ENCODE measurements around the gene DPM2. TPM values are rescaled to one million over a fixed set of nuclear protein-coding genes. Genes with fewer than 3 reads are reported as not detected.

The DPM2 gene
- total RNA-seq, 2 experiments from 2014 or later: 41.5 to 42.0 TPM

- H3K27me3 Mint-ChIP-seq: no peaks in the 10 kb centered on the region
- peak overlapping the region; percentile 84 for H3K27ac Mint-ChIP-seq
- H3K4me3 Mint-ChIP-seq: peak overlapping the region; percentile 96
- intact Hi-C loops (cut with micrococcal nuclease): loop anchor here (1.0 to 5.0 kb wide), 2 partner anchors 9 to 207 kb away; no protein-coding TSS in a partner anchor
- H3K9me3 Mint-ChIP-seq: no peaks in the 10 kb centered on the region
- CTCF ChIA-PET: interaction anchor here (0.7 to 12.2 kb wide), 7 partner anchors 20 to 137 kb away, joined by 3 to 106 read pairs (median 25); no protein-coding TSS in a partner anchor
- no peak for DNase-seq
- peaks cover 61% of the 10 kb centered on the region for H3K4me1 Mint-ChIP-seq (ENCODE audit: low read depth)
- H3K36me3 Mint-ChIP-seq: peaks cover 16% of the 10 kb centered on the region
- POLR2A ChIA-PET: interaction anchor here (0.5 to 7.1 kb wide), 5 partner anchors 8 to 214 kb away, joined by 3 to 45 read pairs (median 29); no protein-coding TSS in a partner anchor
Observed at GRCh38 chr9:127979015-127979332, 41.3 kb upstream of the DPM2 start.

DNA sequence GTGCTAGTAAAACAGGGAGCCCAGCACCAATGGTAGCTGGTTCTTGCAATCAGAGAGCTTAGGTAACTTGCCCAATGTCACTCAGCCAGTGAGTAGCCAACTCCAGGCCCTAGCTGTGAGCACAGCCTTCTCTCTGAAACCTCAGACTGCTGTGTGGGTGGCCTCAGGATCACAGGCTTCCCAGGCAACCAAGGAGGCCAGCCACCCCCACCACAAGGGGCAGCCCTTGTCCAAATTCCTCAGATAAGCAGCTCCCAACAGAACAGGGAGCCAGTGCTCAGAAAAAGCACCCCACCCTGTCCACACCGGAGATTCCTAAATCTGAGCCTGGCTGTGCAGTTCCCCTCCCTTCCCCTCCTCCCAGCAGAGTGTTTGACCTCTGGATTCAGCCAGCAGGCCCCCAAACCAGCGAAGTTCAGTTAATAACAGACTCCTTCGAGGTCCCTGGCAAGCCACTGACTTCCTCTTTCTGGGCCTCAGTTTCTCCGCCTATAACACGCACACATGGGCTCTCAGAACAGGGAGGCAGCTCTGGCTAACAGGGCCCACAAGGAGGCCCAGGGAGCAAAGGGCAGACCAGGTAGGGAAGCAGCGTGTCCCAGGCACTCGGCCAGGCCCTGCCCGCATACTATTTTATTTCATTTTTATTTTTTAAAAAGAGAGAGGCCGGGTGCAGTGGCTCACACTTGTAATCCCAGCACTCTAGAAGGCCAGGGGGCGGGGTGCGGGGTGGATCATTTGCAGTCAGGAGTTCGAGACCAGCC, 40.4 kb upstream of the DPM2 start:
- Mint-ChIP-seq H3K4me1 (ENCODE audit: low read depth) (peaks cover 62% of the 10 kb centered on the region), H3K4me3 (peak overlapping the region; percentile 96), H3K36me3 (peaks cover 16% of the 10 kb centered on the region), H3K27me3 (no peaks in the 10 kb centered on the region), H3K27ac (peak overlapping the region; percentile 88), H3K9me3 (no peaks in the 10 kb centered on the region)
- intact Hi-C loops (cut with micrococcal nuclease): loop anchor here (1.0 to 5.0 kb wide), 3 partner anchors 23 to 206 kb away; no protein-coding TSS in a partner anchor
- peak; percentile 56 for DNase-seq
- CTCF ChIA-PET: interaction anchor here (1.4 to 12.2 kb wide), 5 partner anchors 24 to 57 kb away, joined by 5 to 106 read pairs (median 29); no protein-coding TSS in a partner anchor
- POLR2A ChIA-PET: interaction anchor here (0.8 to 7.1 kb wide), 6 partner anchors 7 to 116 kb away, joined by 3 to 45 read pairs (median 16); no protein-coding TSS in a partner anchor

- peak; percentile 59 for DNase-seq
- intact Hi-C loops (cut with micrococcal nuclease): loop anchor here (1.0 to 5.0 kb wide), 3 partner anchors 22 to 205 kb away; no protein-coding TSS in a partner anchor
Observed at GRCh38 chr9:127977009-127977883, 39.6 kb upstream of the DPM2 start.

DNA sequence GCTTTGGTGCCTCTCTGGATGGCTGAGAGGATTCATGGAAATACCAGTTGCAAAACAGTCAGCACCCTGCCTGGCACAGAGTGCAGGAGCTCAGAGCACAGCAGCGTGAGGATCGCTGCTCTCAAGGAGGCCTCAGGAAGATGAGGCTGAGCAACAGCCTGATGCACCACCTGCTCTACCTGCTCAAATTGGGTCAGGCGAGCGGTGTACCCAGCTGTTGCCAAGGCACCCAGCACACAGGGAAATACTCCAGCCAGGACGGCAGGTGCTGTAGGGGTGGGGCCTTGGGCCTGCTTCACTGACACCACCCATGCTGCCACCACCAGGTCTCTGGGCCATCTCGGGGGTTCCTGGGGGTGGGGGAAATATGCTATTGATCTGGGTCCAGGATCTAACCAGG, 38.8 kb upstream of the DPM2 start:
- intact Hi-C loops (cut with micrococcal nuclease): loop anchor here (5.0 kb wide), 1 partner anchor 204 kb away; no protein-coding TSS in a partner anchor
- H3K27me3 Mint-ChIP-seq: no peaks in the 10 kb centered on the region
- H3K4me1 Mint-ChIP-seq (ENCODE audit: low read depth): peaks cover 67% of the 10 kb centered on the region
- peaks cover 16% of the 10 kb centered on the region for H3K36me3 Mint-ChIP-seq
- CTCF ChIA-PET: interaction anchor here (0.7 to 12.2 kb wide), 6 partner anchors 21 to 58 kb away, joined by 3 to 106 read pairs (median 16); no protein-coding TSS in a partner anchor
- peak overlapping the region; percentile 88 for H3K27ac Mint-ChIP-seq
- POLR2A ChIA-PET: interaction anchor here (1.4 to 7.1 kb wide), 4 partner anchors 21 to 118 kb away, joined by 3 to 45 read pairs (median 17); no protein-coding TSS in a partner anchor
- no peak for DNase-seq
- H3K4me3 Mint-ChIP-seq: peak overlapping the region; percentile 96
- no peaks in the 10 kb centered on the region for H3K9me3 Mint-ChIP-seq

More at GRCh38 chr9:127977009-127977883, 39.6 kb upstream of the DPM2 start:
- POLR2A ChIA-PET: interaction anchor here (0.8 to 7.1 kb wide), 5 partner anchors 22 to 117 kb away, joined by 3 to 45 read pairs (median 3); no protein-coding TSS in a partner anchor
- peaks cover 65% of the 10 kb centered on the region for H3K4me1 Mint-ChIP-seq (ENCODE audit: low read depth)
- no peaks in the 10 kb centered on the region for H3K27me3 Mint-ChIP-seq
- peak overlapping the region; percentile 88 for H3K27ac Mint-ChIP-seq
- no peaks in the 10 kb centered on the region for H3K9me3 Mint-ChIP-seq
- peaks cover 16% of the 10 kb centered on the region for H3K36me3 Mint-ChIP-seq
- peak overlapping the region; percentile 96 for H3K4me3 Mint-ChIP-seq
- CTCF ChIA-PET: interaction anchor here (1.3 to 12.2 kb wide), 6 partner anchors 23 to 57 kb away, joined by 3 to 106 read pairs (median 27); no protein-coding TSS in a partner anchor

- Mint-ChIP-seq H3K9me3 (no peaks in the 10 kb centered on the region), H3K27ac (peak overlapping the region; percentile 88), H3K36me3 (peaks cover 16% of the 10 kb centered on the region), H3K4me3 (peak overlapping the region; percentile 96), H3K4me1 (ENCODE audit: low read depth) (peaks cover 72% of the 10 kb centered on the region), H3K27me3 (no peaks in the 10 kb centered on the region)
- POLR2A ChIA-PET: interaction anchor here (1.4 to 7.1 kb wide), 4 partner anchors 20 to 119 kb away, joined by 3 to 45 read pairs (median 18); no protein-coding TSS in a partner anchor
- no peak for DNase-seq
- CTCF ChIA-PET: interaction anchor here (0.7 to 12.2 kb wide), 8 partner anchors 20 to 59 kb away, joined by 3 to 106 read pairs (median 4); no protein-coding TSS in a partner anchor
- intact Hi-C loops (cut with micrococcal nuclease): loop anchor here (5.0 kb wide), 1 partner anchor 203 kb away; no protein-coding TSS in a partner anchor
Observed at GRCh38 chr9:127975376-127976315, 38.0 kb upstream of the DPM2 start.

DNA sequence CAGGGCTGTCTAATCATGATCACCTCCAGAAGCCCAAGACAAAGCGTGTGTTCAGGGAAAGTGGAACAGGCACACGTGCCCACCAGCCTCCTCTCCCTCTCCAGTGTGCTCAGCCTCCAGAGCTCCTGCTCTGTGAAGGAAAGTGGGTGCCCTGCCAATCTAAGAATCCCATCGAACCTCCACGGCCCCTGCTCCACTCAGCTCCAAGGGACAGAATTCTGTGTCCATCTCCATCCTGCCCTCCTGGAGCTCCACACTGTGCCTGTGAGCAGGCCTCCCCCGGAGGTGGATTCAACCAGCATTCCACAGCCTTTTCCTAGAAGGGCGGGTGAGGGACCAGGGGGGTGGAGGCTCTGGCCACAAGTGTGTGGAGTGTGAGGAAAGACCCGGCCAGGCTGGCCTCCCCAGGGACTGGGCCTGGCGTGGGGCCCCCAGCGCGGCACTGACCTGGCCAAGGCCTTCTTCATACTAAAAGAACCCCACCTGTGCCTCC, 37.2 kb upstream of the DPM2 start:
- CTCF ChIA-PET: interaction anchor here (1.1 to 12.2 kb wide), 5 partner anchors 20 to 60 kb away, joined by 4 to 106 read pairs (median 11); no protein-coding TSS in a partner anchor
- peak overlapping the region; percentile 88 for H3K27ac Mint-ChIP-seq
- peaks cover 79% of the 10 kb centered on the region for H3K4me1 Mint-ChIP-seq (ENCODE audit: low read depth)
- no peaks in the 10 kb centered on the region for H3K27me3 Mint-ChIP-seq
- no peaks in the 10 kb centered on the region for H3K9me3 Mint-ChIP-seq
- intact Hi-C loops (cut with micrococcal nuclease): loop anchor here (5.0 kb wide), 3 partner anchors 32 to 203 kb away; partner anchors contain the start of gene CDK9
- peak overlapping the region; percentile 96 for H3K4me3 Mint-ChIP-seq
- peaks cover 15% of the 10 kb centered on the region for H3K36me3 Mint-ChIP-seq
- DNase-seq: no peak
- POLR2A ChIA-PET: interaction anchor here (1.8 to 7.1 kb wide), 3 partner anchors 19 to 119 kb away, joined by 6 to 45 read pairs (median 6); no protein-coding TSS in a partner anchor

- ChIA-PET POLR2A (interaction anchor here (1.8 to 2.1 kb wide), 2 partner anchors 19 to 120 kb away, joined by 6 read pairs; no protein-coding TSS in a partner anchor), CTCF (interaction anchor here (1.5 to 12.2 kb wide), 4 partner anchors 19 to 60 kb away, joined by 4 to 106 read pairs (median 44); no protein-coding TSS in a partner anchor)
- Mint-ChIP-seq H3K27ac (peak overlapping the region; percentile 84), H3K4me1 (ENCODE audit: low read depth) (peaks cover 85% of the 10 kb centered on the region), H3K9me3 (no peaks in the 10 kb centered on the region), H3K36me3 (peaks cover 11% of the 10 kb centered on the region), H3K4me3 (peak overlapping the region; percentile 96), H3K27me3 (no peaks in the 10 kb centered on the region)
- intact Hi-C loops (cut with micrococcal nuclease): loop anchor here (5.0 kb wide), 2 partner anchors 33 to 187 kb away; partner anchors contain the start of gene CDK9
- no peak for DNase-seq
Observed at GRCh38 chr9:127974001-127974768, 36.5 kb upstream of the DPM2 start.

- peaks cover 7% of the 10 kb centered on the region for H3K36me3 Mint-ChIP-seq
- CTCF ChIA-PET: interaction anchor here (1.1 to 12.2 kb wide), 6 partner anchors 11 to 61 kb away, joined by 3 to 106 read pairs (median 10); no protein-coding TSS in a partner anchor
- POLR2A ChIA-PET: interaction anchor here (0.8 to 1.8 kb wide), 2 partner anchors 18 to 24 kb away, joined by 3 to 6 read pairs; no protein-coding TSS in a partner anchor
- peaks cover 93% of the 10 kb centered on the region for H3K4me1 Mint-ChIP-seq (ENCODE audit: low read depth)
- no peak for DNase-seq
- H3K27me3 Mint-ChIP-seq: no peaks in the 10 kb centered on the region
- H3K9me3 Mint-ChIP-seq: no peaks in the 10 kb centered on the region
- peak overlapping the region; percentile 84 for H3K27ac Mint-ChIP-seq
- intact Hi-C loops (cut with micrococcal nuclease): loop anchor here (5.0 kb wide), 2 partner anchors 34 to 186 kb away; partner anchors contain the start of gene CDK9
- H3K4me3 Mint-ChIP-seq: peak overlapping the region; percentile 96
Observed at GRCh38 chr9:127973169-127974000, 35.7 kb upstream of the DPM2 start.
